ENCODE measurements around the gene PLA2G4C.
"Not testable (repeated sequence)": the region's sequence is repeated elsewhere in the genome, so short reads cannot be mapped to it uniquely, and the experiment has no call there.

The PLA2G4C gene

GRCh38 chr19:48108997-48109782, 1.4 kb downstream of the PLA2G4C start:
- DNase-seq, result no peak

- no peak for DNase-seq
Observed at GRCh38 chr19:48103922-48104321, 6.7 kb downstream of the PLA2G4C start.

GRCh38 chr19:48102870-48103751, 7.5 kb downstream of the PLA2G4C start:
- DNase-seq, result peak; percentile 51 to 54

- DNase-seq, result no peak
Observed at GRCh38 chr19:48095612-48096175, 14.9 kb downstream of the PLA2G4C start.

GRCh38 chr19:48094855-48095203, 15.8 kb downstream of the PLA2G4C start:
- DNase-seq, result no peak

- no peak for DNase-seq
Observed at GRCh38 chr19:48094129-48094854, 16.3 kb downstream of the PLA2G4C start.

GRCh38 chr19:48091111-48091718, 19.4 kb downstream of the PLA2G4C start:
- DNase-seq, result not testable (repeated sequence)

GRCh38 chr19:48090281-48090802, 20.3 kb downstream of the PLA2G4C start:
- no peak for DNase-seq

- not testable (repeated sequence) for DNase-seq
Observed at GRCh38 chr19:48088991-48089390, 21.6 kb downstream of the PLA2G4C start.

GRCh38 chr19:48085904-48086864, 24.4 kb downstream of the PLA2G4C start:
- no peak for DNase-seq

- no peak for DNase-seq
Observed at GRCh38 chr19:48085076-48085475, 25.5 kb downstream of the PLA2G4C start.

GRCh38 chr19:48081106-48081505, 29.5 kb downstream of the PLA2G4C start:
- no peak for DNase-seq

- not testable (repeated sequence) for DNase-seq
Observed at GRCh38 chr19:48070177-48070769, 40.3 kb downstream of the PLA2G4C start.

- DNase-seq, result no peak
Observed at GRCh38 chr19:48069435-48069834, 41.2 kb downstream of the PLA2G4C start.

GRCh38 chr19:48064509-48064908, 46.1 kb downstream of the PLA2G4C start:
- DNase-seq, result no peak

- no peak for DNase-seq
Observed at GRCh38 chr19:48061401-48062344, 48.9 kb downstream of the PLA2G4C start.

- DNase-seq, result no peak
Observed at GRCh38 chr19:48060381-48060780, 50.2 kb downstream of the PLA2G4C start.

GRCh38 chr19:48059331-48059730, 51.3 kb downstream of the PLA2G4C start:
- no peak for DNase-seq

- no peak for DNase-seq
Observed at GRCh38 chr19:48053856-48054255, 56.8 kb downstream of the PLA2G4C start.

Data from Kasumi-1 (cell line).